ENCODE results near the gene GTPBP6. TPM values are rescaled to one million over a fixed set of nuclear protein-coding genes. Genes with fewer than 3 reads are reported as not detected.

The GTPBP6 gene
- total RNA-seq, 1 donor, result 25.5 TPM

GRCh38 chrX:334971-335757 is 16.6 kb upstream of the GTPBP6 start:
- DNase-seq (ENCODE audit: low read depth), result no peak
- TF ChIP-seq CTCF (IDR thresholded peaks at IDR 0.05; ENCODE audit: insufficient read depth, low read depth, low read length), result no peak
- H3K4me3 ChIP-seq (ENCODE audit: low read depth, low read length), result no peak overlapping the region

- TF ChIP-seq CTCF (IDR thresholded peaks at IDR 0.05; ENCODE audit: insufficient read depth, low read depth, low read length), result no peak
- no peak overlapping the region for H3K4me3 ChIP-seq (ENCODE audit: low read depth, low read length)
- no peak for DNase-seq (ENCODE audit: low read depth)
These were observed 15.8 kb upstream of the GTPBP6 start for GRCh38 chrX:334331-334891.

GRCh38 chrX:333611-334311 is 15.2 kb upstream of the GTPBP6 start:
- no peak for TF ChIP-seq CTCF (IDR thresholded peaks at IDR 0.05; ENCODE audit: insufficient read depth, low read depth, low read length)
- DNase-seq (ENCODE audit: low read depth), result no peak
- H3K4me3 ChIP-seq (ENCODE audit: low read depth, low read length), result no peak overlapping the region

GRCh38 chrX:332916-333610 is 14.5 kb upstream of the GTPBP6 start:
- no peak for TF ChIP-seq CTCF (IDR thresholded peaks at IDR 0.05; ENCODE audit: insufficient read depth, low read depth, low read length)
- DNase-seq (ENCODE audit: low read depth), result no peak
- H3K4me3 ChIP-seq (ENCODE audit: low read depth, low read length), result no peak overlapping the region

GRCh38 chrX:332496-332860 is 13.9 kb upstream of the GTPBP6 start:
- H3K4me3 ChIP-seq (ENCODE audit: low read depth, low read length), result no peak overlapping the region
- DNase-seq (ENCODE audit: low read depth), result no peak
- no peak for TF ChIP-seq CTCF (IDR thresholded peaks at IDR 0.05; ENCODE audit: insufficient read depth, low read depth, low read length)

- no peak overlapping the region for H3K4me3 ChIP-seq (ENCODE audit: low read depth, low read length)
- DNase-seq (ENCODE audit: low read depth), result no peak
- no peak for TF ChIP-seq CTCF (IDR thresholded peaks at IDR 0.05; ENCODE audit: insufficient read depth, low read depth, low read length)
These were observed 13.4 kb upstream of the GTPBP6 start for GRCh38 chrX:331825-332495.

Data from fibroblast of villous mesenchyme (primary cell).